Left lung (tissue), 10 donors: ENCODE measurements around the gene KIAA1549. TPM values are rescaled to one million over a fixed set of nuclear protein-coding genes. Genes with fewer than 3 reads are reported as not detected.

Source experiments
- ATAC-seq: fragments of 200-7000 bp; cut with Tn5 transposase; one replicate; pipeline ENCODE4 v1.9.1; 2020; ENCODE audit warnings: moderate library complexity
- DNase-seq, 4 donors: peaks; one replicate each; pipeline ENCODE4 v3.0.0-alpha.2; 2013 to 2020
- H3K27ac ChIP-seq, 2 donors: fragments of 200-600 bp; sonication (generic) in 1 of 2; one replicate each; pipeline versions ENCODE4 v1.5.0 to v1.8.0; 2020 to 2021
- H3K27me3 ChIP-seq, 2 donors: fragments of 200-600 bp; sonication (generic) in 1 of 2; one replicate each; pipeline versions ENCODE4 v1.5.0 to v1.8.0; 2020 to 2021
- H3K36me3 ChIP-seq, 2 donors: fragments of 200-600 bp; sonication (generic) in 1 of 2; one replicate each; pipeline versions ENCODE4 v1.5.0 to v1.8.0; 2020 to 2021
- H3K4me1 ChIP-seq, 2 donors: fragments of 200-600 bp; one replicate each; pipeline ENCODE4 v1.8.0; 2021
- H3K4me3 ChIP-seq, 2 donors: fragments of 200-600 bp; sonication (generic) in 1 of 2; one replicate each; pipeline versions ENCODE4 v1.5.0 to v1.8.0; 2020 to 2021; ENCODE audit warnings: mild to moderate bottlenecking in 1 of 2
- H3K9me3 ChIP-seq, 2 donors: fragments of 200-600 bp; sonication (generic) in 1 of 2; one replicate each; pipeline versions ENCODE4 v1.5.0 to v1.8.0; 2020 to 2021
- intact Hi-C, 2 donors: fragments of 100-400 bp; cut with DNase I; formaldehyde crosslinking; loops; one replicate each; pipeline versions ENCODE4 v1.11.2 to v1.14.2; 2022
- polyA plus RNA-seq, 6 donors: library from polyadenylated mRNA; unstranded; fragments of 120-200 nt; gene quantifications; one replicate each; pipeline ENCODE4 v1.2.1, GENCODE V29; 2013; ENCODE audit not compliant: insufficient read length in 6 of 6
- total RNA-seq, 2 donors: library from RNA; stranded (reverse); fragmentation: NEBNext Ultra II Directional; extraction: Animal tissue kit (Norgen Biotek cat#: 25700); gene quantifications; one replicate each; pipeline ENCODE4 v1.2.1, GENCODE V29; 2021
- TF ChIP-seq, protein P1 (sequence below), 2 donors: fragments of 200-600 bp; sonication (generic) in 1 of 2; IDR thresholded peaks; one replicate each; pipeline versions ENCODE4 v1.5.0 to v1.8.0; 2021; ENCODE audit warnings: antibody characterized with exemption in 2 of 2
- donor health status: DM: no; HTN: yes; CAD: no.
- donor health status: DM: no; HTN: no; CAD: no.

KIAA1549 gene
- total and polyA plus RNA-seq, 8 donors, result 4.1 to 16.9 (median 14.9) TPM

DNA sequence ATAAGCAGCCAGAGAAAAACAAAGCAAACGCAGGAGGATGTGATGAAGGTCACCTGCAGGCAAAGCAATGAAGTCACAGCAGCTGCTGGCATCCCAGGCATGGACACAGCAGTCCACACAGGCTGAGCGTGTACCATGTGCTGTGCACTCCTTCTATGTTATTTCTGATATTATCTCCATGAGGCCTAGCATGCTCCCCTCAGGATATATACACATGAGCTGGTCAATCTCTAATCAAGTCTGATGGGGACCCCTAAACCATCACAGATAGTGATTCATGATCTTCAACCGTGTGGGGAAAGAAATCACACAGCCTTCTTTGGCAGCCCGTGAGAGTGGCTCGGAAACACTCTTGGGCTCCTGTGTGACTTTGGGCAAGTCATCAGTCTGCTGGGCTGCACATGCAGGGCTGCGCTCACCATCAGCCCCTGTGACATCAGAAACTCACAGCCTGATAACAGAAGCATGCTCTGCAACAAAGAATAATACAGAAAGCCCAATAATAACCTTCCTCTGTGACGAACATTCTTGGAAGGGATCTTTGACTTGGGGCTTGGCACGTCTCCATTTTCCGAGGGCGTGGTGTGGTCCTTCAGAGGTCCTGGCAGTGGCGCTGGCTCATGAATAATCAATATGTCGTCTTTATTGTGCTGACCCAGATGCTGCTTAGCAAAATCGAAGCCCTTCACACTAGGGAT is 100.2 kb downstream of the KIAA1549 start:
- TF ChIP-seq, protein P1, sequence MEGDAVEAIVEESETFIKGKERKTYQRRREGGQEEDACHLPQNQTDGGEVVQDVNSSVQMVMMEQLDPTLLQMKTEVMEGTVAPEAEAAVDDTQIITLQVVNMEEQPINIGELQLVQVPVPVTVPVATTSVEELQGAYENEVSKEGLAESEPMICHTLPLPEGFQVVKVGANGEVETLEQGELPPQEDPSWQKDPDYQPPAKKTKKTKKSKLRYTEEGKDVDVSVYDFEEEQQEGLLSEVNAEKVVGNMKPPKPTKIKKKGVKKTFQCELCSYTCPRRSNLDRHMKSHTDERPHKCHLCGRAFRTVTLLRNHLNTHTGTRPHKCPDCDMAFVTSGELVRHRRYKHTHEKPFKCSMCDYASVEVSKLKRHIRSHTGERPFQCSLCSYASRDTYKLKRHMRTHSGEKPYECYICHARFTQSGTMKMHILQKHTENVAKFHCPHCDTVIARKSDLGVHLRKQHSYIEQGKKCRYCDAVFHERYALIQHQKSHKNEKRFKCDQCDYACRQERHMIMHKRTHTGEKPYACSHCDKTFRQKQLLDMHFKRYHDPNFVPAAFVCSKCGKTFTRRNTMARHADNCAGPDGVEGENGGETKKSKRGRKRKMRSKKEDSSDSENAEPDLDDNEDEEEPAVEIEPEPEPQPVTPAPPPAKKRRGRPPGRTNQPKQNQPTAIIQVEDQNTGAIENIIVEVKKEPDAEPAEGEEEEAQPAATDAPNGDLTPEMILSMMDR (IDR thresholded peaks at IDR 0.05), result no peak
- intact Hi-C loops, result loop anchor here in 1 of 2 donors (10.0 kb wide), 1 partner anchor 104 kb away; the partner anchor contains the start of gene KIAA1549
- Histone ChIP-seq H3K36me3 (no peaks in the 10 kb centered on the region), H3K27me3 (no peaks in the 10 kb centered on the region), H3K4me3 (no peak overlapping the region), H3K4me1 (no peaks in the 10 kb centered on the region), H3K9me3 (no peaks in the 10 kb centered on the region), H3K27ac (no peak overlapping the region)
- ATAC-seq (no peak), DNase-seq (no peak)

DNA sequence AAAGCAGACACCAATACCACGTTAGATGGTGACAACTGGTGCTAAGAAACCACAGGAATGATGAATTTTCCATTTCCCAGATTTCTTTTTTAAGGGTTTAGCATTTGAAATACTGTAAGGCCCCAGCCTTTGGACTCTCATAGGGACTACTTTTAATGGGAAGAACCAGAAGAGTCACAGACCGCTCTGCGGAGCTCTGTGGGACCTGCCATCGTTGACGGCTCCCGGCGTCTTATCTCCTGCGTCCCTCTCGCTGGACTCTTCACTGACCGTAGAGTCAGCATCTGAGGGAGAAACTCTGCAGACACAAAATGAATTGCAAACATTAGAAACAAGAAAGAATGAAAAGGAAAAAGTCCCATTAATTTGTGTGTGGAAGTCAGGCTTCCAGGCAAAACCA is 101.8 kb downstream of the KIAA1549 start:
- no peaks in the 10 kb centered on the region for H3K9me3 ChIP-seq
- H3K36me3 ChIP-seq, result no peaks in the 10 kb centered on the region
- H3K4me3 ChIP-seq, result no peak overlapping the region
- intact Hi-C loops, result no loop called here
- no peaks in the 10 kb centered on the region for H3K4me1 ChIP-seq
- ATAC-seq (no peak), DNase-seq (no peak)
- TF ChIP-seq, protein P1 (IDR thresholded peaks at IDR 0.05), result no peak
- H3K27me3 ChIP-seq, result no peaks in the 10 kb centered on the region
- no peak overlapping the region for H3K27ac ChIP-seq

DNA sequence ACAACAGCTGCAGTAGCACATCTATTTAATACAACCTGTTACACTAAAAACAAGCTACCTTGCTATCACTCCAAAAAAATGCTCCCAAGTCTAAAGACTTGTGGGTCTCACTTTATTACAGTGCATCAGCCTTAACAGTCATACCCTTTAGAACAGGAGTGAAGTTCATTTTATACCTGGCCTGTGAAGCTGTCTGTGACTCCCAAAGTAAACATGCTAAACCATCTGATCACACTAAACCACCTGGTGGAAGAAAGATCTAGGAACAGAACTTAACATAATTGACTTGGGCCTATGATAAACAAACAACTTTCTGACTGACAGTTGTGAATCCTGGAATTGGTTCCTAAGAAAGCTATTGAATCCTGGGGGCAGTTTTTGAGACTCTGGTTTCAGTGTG is 102.3 kb downstream of the KIAA1549 start:
- Histone ChIP-seq H3K36me3 (no peaks in the 10 kb centered on the region), H3K4me3 (no peak overlapping the region), H3K27me3 (no peaks in the 10 kb centered on the region), H3K4me1 (no peaks in the 10 kb centered on the region), H3K9me3 (no peaks in the 10 kb centered on the region), H3K27ac (no peak overlapping the region)
- TF ChIP-seq, protein P1 (IDR thresholded peaks at IDR 0.05), result no peak
- ATAC-seq (no peak), DNase-seq (no peak)
- intact Hi-C loops, result no loop called here

DNA sequence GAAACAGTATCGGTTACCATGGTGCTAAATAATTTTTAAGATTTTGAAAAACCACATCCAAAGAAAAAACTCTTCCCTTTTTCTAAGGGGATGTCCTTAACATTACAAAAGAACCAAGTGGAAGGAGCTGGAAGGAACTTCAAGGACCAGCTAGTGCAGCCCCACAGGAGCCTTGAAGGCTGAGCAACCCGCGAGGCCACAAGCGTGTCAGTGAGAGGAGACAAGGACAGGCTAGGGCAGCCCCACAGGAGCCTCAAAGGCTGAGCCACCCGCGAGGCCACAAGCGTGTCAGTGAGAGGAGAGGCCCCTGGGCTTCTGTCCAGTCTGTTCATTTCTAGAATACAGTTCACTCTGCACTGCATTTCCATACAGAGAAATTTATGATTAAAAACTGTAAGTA is 103.1 kb downstream of the KIAA1549 start:
- no peaks in the 10 kb centered on the region for H3K4me1 ChIP-seq
- no peak overlapping the region for H3K27ac ChIP-seq
- H3K4me3 ChIP-seq, result no peak overlapping the region
- DNase-seq (no peak), ATAC-seq (no peak)
- TF ChIP-seq, protein P1 (IDR thresholded peaks at IDR 0.05), result no peak
- no peaks in the 10 kb centered on the region for H3K9me3 ChIP-seq
- H3K36me3 ChIP-seq, result no peaks in the 10 kb centered on the region
- H3K27me3 ChIP-seq, result no peaks in the 10 kb centered on the region
- intact Hi-C loops, result no loop called here

DNA sequence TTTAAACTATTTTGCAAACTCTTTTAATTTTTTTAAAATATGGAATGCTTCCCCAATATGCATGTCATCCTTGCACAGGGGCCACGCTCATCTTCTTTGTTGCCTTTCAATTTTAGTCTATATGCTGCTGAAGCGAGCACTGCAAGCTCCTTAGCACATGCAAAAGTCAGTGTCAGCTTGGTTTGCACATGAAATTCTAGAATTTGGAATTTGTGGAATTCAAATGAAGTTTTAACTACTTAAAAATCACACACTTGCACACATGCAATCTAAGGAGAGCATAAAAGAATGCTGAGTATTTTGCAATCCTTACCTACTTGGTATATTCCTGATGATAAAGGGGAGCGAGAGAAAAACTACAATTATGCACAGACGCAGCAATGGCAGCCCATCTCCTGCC is 104.9 kb downstream of the KIAA1549 start:
- ATAC-seq (no peak), DNase-seq (no peak)
- Histone ChIP-seq H3K27me3 (no peaks in the 10 kb centered on the region), H3K9me3 (no peaks in the 10 kb centered on the region), H3K27ac (no peak overlapping the region), H3K4me1 (no peaks in the 10 kb centered on the region), H3K4me3 (no peak overlapping the region), H3K36me3 (no peaks in the 10 kb centered on the region)
- TF ChIP-seq, protein P1 (IDR thresholded peaks at IDR 0.05), result no peak
- intact Hi-C loops, result no loop called here
